BLaER1 treated with 17β-estradiol and CSF1 and Interleukin-3, amounts not matched to agents 10 nM and 100 nM (cell line): Measurements from ENCODE around the gene BRF1.

Source experiments
- H3K27ac ChIP-seq, 11 experiments: shearing (Covaris generic); formaldehyde crosslinking; 2 replicates each; pipeline ENCODE4 v1.8.1; 2022
- H3K27me3 ChIP-seq, 11 experiments: shearing (Covaris generic); formaldehyde crosslinking; 2 replicates each; pipeline ENCODE4 v1.8.1; 2022
- H3K36me3 ChIP-seq, 11 experiments: shearing (Covaris generic); formaldehyde crosslinking; 2 replicates each; pipeline ENCODE4 v1.8.1; 2022
- H3K4me1 ChIP-seq, 10 experiments: shearing (Covaris generic); formaldehyde crosslinking; 2 replicates each; pipeline ENCODE4 v1.8.1; 2022
- H3K4me2 ChIP-seq, 11 experiments: shearing (Covaris generic); formaldehyde crosslinking; 2 replicates each; pipeline ENCODE4 v1.8.1; 2022
- H3K4me3 ChIP-seq, 10 experiments: shearing (Covaris generic); formaldehyde crosslinking; 2 replicates each; pipeline ENCODE4 v1.8.1; 2022
- H3K9ac ChIP-seq, 11 experiments: shearing (Covaris generic); formaldehyde crosslinking; 2 replicates each; pipeline ENCODE4 v1.8.1; 2022
- H3K9me3 ChIP-seq, 11 experiments: shearing (Covaris generic); formaldehyde crosslinking; replicated peaks in 1 of 11; 2 replicates each; pipeline ENCODE4 v1.8.1; 2022
- H4K20me1 ChIP-seq, 11 experiments: shearing (Covaris generic); formaldehyde crosslinking; 2 replicates each; pipeline ENCODE4 v1.8.1; 2022
- Cebpa-rat ChIP-seq, 11 experiments: shearing (Covaris generic); IDR thresholded peaks; 2 replicates each; pipeline ENCODE4 v1.8.1; 2022

BRF1 gene

DNA sequence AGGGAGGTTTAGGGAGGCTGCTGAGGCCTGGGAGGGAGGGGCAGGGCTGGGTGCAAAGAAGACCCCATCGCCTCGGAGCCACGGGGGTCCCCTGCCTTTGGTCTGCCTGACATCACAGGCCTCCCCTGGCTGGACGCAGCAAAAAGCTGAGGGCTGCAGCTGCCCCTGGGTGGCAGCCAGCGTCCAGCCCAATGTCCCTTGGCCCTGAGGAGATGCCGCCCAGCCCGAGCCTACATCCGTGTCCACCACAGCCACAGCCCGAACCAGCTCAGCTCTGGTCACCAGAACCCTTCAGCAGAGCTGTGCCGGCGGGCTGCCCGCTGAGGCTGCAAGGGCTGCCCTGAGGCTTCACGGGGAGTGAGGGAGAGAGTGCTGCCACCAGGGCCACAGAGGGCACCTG is 121.6 kb downstream of the BRF1 start:
- Histone ChIP-seq H3K4me1 (peaks cover 79 to 95% (median 90%) of the 10 kb centered on the region in 10 experiments), H3K36me3 (no peaks in the 10 kb centered on the region), H3K4me2 (peak overlapping the region; percentile 86 to 100 (median 96)), H3K9me3 (no peaks in the 10 kb centered on the region), H3K27ac (no peak overlapping the region), H3K9ac (peak overlapping the region in 7 of 11 experiments; percentile 8 to 76 (median 71); a peak in 9 of 22 replicates), H4K20me1 (peaks cover 11 to 57% (median 38%) of the 10 kb centered on the region in 11 experiments; a peak in 17 of 22 replicates), H3K27me3 (peaks cover 0 to 13% (median 0%) of the 10 kb centered on the region in 11 experiments; a peak in 3 of 22 replicates), H3K4me3 (no peak overlapping the region)
- TF ChIP-seq Cebpa-rat (IDR thresholded peaks at IDR 0.05) = no peak

DNA sequence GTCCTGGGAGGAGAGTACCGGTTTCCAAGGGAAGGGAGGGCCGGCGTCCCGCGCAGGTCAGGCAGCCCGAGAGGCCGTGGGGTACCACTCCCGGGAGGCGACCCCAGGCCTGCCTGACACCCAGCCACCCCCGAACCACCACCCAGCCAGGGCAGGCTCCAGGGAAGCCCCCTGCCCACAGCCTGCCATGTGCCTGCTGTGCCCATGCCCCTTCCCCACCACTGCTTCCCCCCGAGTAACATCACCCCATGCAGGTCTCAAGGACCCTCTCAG is 122.0 kb downstream of the BRF1 start:
- Histone ChIP-seq H3K27me3 (peaks cover 0 to 13% (median 0%) of the 10 kb centered on the region in 11 experiments; a peak in 3 of 22 replicates), H3K36me3 (no peaks in the 10 kb centered on the region), H3K4me1 (peaks cover 83 to 95% (median 91%) of the 10 kb centered on the region in 10 experiments), H3K27ac (no peak overlapping the region), H3K9ac (peak overlapping the region in 6 of 11 experiments; percentile 8 to 76 (median 16); a peak in 5 of 22 replicates), H4K20me1 (peaks cover 11 to 57% (median 42%) of the 10 kb centered on the region in 11 experiments; a peak in 17 of 22 replicates), H3K9me3 (no peaks in the 10 kb centered on the region), H3K4me2 (peak overlapping the region; percentile 42 to 100 (median 96); a peak in 20 of 22 replicates), H3K4me3 (no peak overlapping the region)
- no peak for TF ChIP-seq Cebpa-rat (IDR thresholded peaks at IDR 0.05)

DNA sequence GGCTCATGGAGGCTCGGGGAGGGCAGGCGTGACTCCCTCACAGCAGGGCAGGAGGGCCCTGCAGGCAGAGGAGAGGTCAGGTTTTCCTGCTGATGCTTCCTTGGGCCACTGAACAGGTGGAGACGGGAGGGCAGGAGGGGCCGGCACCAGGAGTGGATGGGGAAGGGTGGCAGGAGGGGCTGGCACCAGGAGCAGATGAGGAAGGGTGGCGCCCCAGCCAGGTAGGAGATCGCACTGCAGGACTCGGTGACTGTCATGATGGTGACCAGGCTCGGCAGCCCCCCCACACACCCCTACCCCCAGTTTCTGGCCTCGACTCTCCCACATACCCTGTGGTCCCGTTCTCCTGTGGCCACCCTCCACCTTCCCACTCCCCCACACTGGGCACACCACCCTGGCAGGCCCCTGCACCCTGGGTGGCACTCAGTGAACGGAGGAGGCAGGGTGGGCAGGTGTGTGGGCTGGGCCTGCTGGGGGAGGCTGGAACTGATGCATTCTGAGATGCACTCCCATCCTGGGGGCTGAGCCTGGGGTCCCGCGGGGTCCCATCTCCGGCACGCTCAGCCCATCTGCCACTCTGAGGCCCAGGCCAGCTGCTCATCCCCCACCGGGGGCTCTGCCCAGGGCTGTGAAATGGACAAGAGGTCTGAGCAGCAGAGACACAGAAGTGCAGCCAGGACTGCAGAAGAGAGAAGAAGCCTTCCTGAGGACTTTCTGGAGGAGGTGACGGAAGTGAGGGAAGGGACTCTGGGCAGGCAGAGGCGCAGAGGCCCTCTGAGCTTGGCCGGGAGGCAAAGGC is 122.5 kb downstream of the BRF1 start:
- H3K9ac ChIP-seq = peak overlapping the region in 5 of 11 experiments; percentile 8 to 19 (median 15); a peak in 5 of 22 replicates
- peaks cover 11 to 60% (median 47%) of the 10 kb centered on the region in 11 experiments; a peak in 17 of 22 replicates for H4K20me1 ChIP-seq
- no peak overlapping the region for H3K4me3 ChIP-seq
- TF ChIP-seq Cebpa-rat (IDR thresholded peaks at IDR 0.05) = no peak
- no peaks in the 10 kb centered on the region for H3K9me3 ChIP-seq
- peak overlapping the region in 1 of 11 experiments; percentile 88; a peak in 1 of 22 replicates for H3K27ac ChIP-seq
- H3K4me2 ChIP-seq = peak overlapping the region; percentile 42 to 100 (median 96); a peak in 19 of 22 replicates
- H3K4me1 ChIP-seq = peaks cover 86 to 95% (median 93%) of the 10 kb centered on the region in 10 experiments
- peaks cover 0 to 13% (median 0%) of the 10 kb centered on the region in 11 experiments; a peak in 2 of 22 replicates for H3K27me3 ChIP-seq
- H3K36me3 ChIP-seq = no peaks in the 10 kb centered on the region

DNA sequence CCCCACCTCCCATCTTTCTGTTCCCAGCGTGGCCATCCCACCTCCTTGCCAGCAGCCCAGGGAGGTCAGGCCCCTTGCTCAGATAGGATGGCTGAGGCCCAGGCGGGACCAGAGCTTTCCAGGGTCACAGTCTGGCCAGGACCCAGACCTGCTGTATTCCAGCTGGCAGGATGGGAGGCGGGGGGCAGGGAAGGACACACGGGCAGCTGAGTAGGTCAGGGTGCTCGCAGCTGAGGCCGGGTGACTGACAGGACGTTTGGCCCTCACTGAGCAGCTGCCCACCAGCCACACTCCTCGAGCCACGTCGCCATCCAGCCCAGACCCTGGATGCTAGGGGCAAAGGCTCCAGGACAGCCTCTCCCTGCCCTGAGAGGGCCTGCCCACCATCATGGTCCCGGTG is 123.7 kb downstream of the BRF1 start:
- Histone ChIP-seq H3K4me2 (peak overlapping the region; percentile 84 to 100 (median 98)), H4K20me1 (peaks cover 11 to 71% (median 55%) of the 10 kb centered on the region in 11 experiments; a peak in 17 of 22 replicates), H3K4me3 (no peak overlapping the region), H3K9ac (peak overlapping the region in 4 of 11 experiments; percentile 49 to 79 (median 72); a peak in 6 of 22 replicates), H3K36me3 (no peaks in the 10 kb centered on the region), H3K27me3 (peaks cover 0 to 3% (median 0%) of the 10 kb centered on the region in 11 experiments; a peak in 1 of 22 replicates), H3K27ac (peak overlapping the region in 5 of 11 experiments; percentile 19 to 91 (median 86); a peak in 9 of 22 replicates), H3K4me1 (peaks cover 77 to 95% (median 94%) of the 10 kb centered on the region in 10 experiments), H3K9me3 (no peaks in the 10 kb centered on the region)
- no peak for TF ChIP-seq Cebpa-rat (IDR thresholded peaks at IDR 0.05)

DNA sequence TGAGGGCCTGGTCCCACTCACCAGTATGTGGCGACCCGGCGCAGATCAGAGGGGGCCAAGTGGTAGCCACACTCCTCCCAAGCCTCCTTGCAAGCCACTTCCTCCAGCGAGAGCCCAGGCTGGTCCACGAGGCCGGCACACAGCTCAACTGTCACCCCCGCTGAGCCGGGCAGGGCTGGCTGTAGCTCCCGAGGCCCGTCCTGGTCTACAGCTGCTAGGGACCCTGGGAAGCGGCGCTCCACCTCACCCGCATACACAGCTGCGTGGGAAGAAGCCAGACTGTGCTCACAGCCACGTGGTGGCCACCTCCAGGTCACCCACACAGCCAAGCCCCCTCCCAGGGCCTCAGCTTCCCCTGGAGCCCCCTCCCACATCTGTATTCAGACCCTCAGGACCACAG is 124.3 kb downstream of the BRF1 start:
- Histone ChIP-seq H3K9me3 (no peaks in the 10 kb centered on the region), H3K4me3 (peak overlapping the region in 3 of 10 experiments; percentile 21 to 38 (median 29); a peak in 2 of 20 replicates), H3K4me2 (peak overlapping the region; percentile 84 to 100 (median 98)), H4K20me1 (peaks cover 11 to 77% (median 61%) of the 10 kb centered on the region in 11 experiments; a peak in 17 of 22 replicates), H3K36me3 (no peaks in the 10 kb centered on the region), H3K4me1 (peaks cover 73 to 95% (median 94%) of the 10 kb centered on the region in 10 experiments), H3K27ac (peak overlapping the region in 6 of 11 experiments; percentile 19 to 91 (median 86); a peak in 12 of 22 replicates), H3K27me3 (0 out of 22 replicates have a peak, but pooled peaks cover 0 to 3% (median 0%) of the 10 kb centered on the region in 11 experiments), H3K9ac (peak overlapping the region in 8 of 11 experiments; percentile 10 to 79 (median 42); a peak in 12 of 22 replicates)
- TF ChIP-seq Cebpa-rat (IDR thresholded peaks at IDR 0.05) = no peak

DNA sequence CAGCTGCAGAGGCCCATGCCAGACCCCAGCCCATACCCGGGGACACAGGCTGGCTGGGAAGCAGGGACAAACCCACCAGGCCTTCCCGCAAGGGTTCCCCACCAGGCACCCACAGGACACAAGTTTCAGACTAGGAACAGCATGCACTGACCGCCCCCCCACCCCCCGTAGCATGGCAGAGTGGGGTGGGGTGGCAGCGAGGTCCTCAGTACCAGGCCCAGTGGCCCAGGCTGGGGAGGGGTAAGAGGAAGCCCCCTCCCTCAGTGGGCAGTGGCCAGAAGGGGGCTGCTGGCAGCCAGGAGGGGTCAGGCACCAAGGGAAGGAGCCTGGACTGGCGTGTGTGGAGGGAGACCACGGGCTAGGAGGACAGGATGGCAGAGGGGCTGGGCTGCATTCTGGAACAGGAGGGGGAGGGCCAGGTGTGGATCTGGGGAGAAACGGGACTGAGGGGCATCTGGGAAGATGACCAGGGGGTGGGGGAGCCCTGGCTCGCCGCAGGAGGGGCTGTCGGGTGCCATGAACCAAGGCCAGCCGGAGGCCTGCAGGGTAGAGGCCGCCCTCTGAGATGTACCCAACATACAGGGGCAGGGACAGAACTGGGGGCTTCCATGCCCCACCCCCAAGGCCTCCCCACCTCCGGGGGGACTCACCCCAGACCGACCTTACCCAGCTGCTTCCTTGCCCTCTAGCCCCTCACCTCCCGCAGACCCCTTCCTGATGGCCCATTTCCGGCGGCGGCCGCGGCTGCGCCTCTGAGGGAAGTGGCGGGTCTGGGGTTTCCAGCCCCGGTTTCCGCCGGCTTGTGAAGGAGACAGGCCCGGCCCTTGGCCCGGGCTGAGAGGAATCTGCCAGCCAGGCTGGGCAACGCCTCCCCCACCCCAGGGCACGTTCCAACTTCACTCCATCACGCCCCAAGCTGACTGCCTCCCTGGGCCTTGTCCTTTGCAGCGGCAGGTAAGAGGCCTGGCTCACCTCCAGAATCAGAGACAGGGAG is 126.6 kb downstream of the BRF1 start:
- Histone ChIP-seq H3K4me2 (peak overlapping the region; percentile 84 to 100 (median 98)), H4K20me1 (peaks cover 6 to 86% (median 65%) of the 10 kb centered on the region in 11 experiments; a peak in 17 of 22 replicates), H3K27ac (peak overlapping the region in 10 of 11 experiments; percentile 22 to 91 (median 80); a peak in 19 of 22 replicates), H3K27me3 (peaks cover 0 to 11% (median 0%) of the 10 kb centered on the region in 11 experiments; a peak in 6 of 22 replicates), H3K4me1 (peaks cover 81 to 100% (median 100%) of the 10 kb centered on the region in 10 experiments), H3K4me3 (peak overlapping the region in 7 of 10 experiments; percentile 9 to 61 (median 41); a peak in 11 of 20 replicates), H3K9me3 (no peaks in the 10 kb centered on the region), H3K36me3 (no peaks in the 10 kb centered on the region), H3K9ac (peak overlapping the region; percentile 4 to 79 (median 68); a peak in 18 of 22 replicates)
- no peak for TF ChIP-seq Cebpa-rat (IDR thresholded peaks at IDR 0.05)

DNA sequence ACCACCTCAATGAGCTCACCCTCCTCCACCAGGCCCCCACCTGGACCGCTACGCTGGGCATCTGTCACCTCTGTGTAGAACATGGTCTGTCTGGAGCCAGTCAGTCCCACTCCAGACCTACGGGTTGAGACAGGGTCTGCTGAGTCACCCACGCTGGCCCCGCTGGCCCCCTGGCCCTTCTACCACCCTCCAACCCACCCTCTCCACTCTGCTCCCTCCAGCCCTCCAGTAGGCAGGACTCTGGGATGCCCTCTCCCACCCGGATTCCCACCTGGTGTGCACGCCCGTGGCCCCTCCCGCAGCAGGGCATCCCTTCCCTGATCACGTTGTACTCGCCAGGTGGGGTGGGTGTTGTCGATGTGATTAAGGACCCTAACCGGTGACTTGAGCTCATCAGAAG is 127.7 kb downstream of the BRF1 start:
- Histone ChIP-seq H3K4me2 (peak overlapping the region in 10 of 11 experiments; percentile 84 to 100 (median 98); a peak in 18 of 22 replicates), H3K9me3 (no peaks in the 10 kb centered on the region), H3K27ac (peak overlapping the region in 4 of 11 experiments; percentile 84 to 91 (median 87); a peak in 7 of 22 replicates), H3K4me3 (no peak overlapping the region), H3K9ac (0 out of 22 replicates have a peak overlapping the region, but pooled peaks of 1 of the 11 experiments have one; percentile 74), H3K36me3 (no peaks in the 10 kb centered on the region), H3K27me3 (peaks cover 0 to 16% (median 0%) of the 10 kb centered on the region in 11 experiments; a peak in 6 of 22 replicates), H3K4me1 (peaks cover 74 to 95% (median 94%) of the 10 kb centered on the region in 10 experiments), H4K20me1 (peaks cover 6 to 79% (median 57%) of the 10 kb centered on the region in 11 experiments; a peak in 13 of 22 replicates)
- TF ChIP-seq Cebpa-rat (IDR thresholded peaks at IDR 0.05) = no peak
